ENCODE results near the gene RBBP7. TPM values are rescaled to one million over a fixed set of nuclear protein-coding genes. Genes with fewer than 3 reads are reported as not detected.

The RBBP7 gene
- total RNA-seq, 5 donors from 2014 or later (not counting 1 experiment from before 2014, with no cell fraction given), result 72.6 to 111 (median 90.3) TPM

- DNase-seq, result peak in 34 of 35 experiments; percentile 36 to 78 (median 60)
- Histone ChIP-seq H3K4me1 (ENCODE audit: control insufficient read depth in 1 of 2, extremely low read depth in 1 of 2, insufficient read depth in 2 of 2, low read length in 2 of 2) (peaks cover 2 to 11% of the 10 kb centered on the region in 2 experiments), H3K27ac (ENCODE audit: low read length) (peak overlapping the region; percentile 60), H3K36me3 (ENCODE audit: control insufficient read depth in 2 of 2, extremely low read depth in 1 of 2, insufficient read depth in 1 of 2, low read length in 1 of 2) (no peaks in the 10 kb centered on the region), H3K4me3 (ENCODE audit: control insufficient read depth in 1 of 2, extremely low read depth in 1 of 2, low read length in 1 of 2) (peak overlapping the region; percentile 43 to 71), H3K27me3 (replicated peaks in 1 of 2; ENCODE audit: control insufficient read depth in 2 of 2, extremely low read depth in 1 of 2, insufficient read depth in 2 of 2, low read length in 1 of 2) (no peaks in the 10 kb centered on the region), H3K9me3 (no peaks in the 10 kb centered on the region)
- CTCF ChIA-PET, result interaction anchor here (0.5 to 3.3 kb wide), 18 partner anchors 8 to 1795 kb away, joined by 3 to 22 read pairs (median 4); no protein-coding TSS in a partner anchor
- Mint-ChIP-seq H3K27me3 (peaks cover 0 to 31% of the 10 kb centered on the region in 2 donors), H3K27ac (peak overlapping the region; percentile 15 to 75), H3K4me1 (peaks cover 7 to 12% (median 9%) of the 10 kb centered on the region in 3 donors), H3K36me3 (no peaks in the 10 kb centered on the region), H3K4me3 (peak overlapping the region; percentile 73 to 75 (median 74)), H3K9me3 (no peaks in the 10 kb centered on the region)
- POLR2A ChIA-PET, result no interaction called here
- ATAC-seq (replicated peaks in 1 of 4), result peak; percentile 75 to 83 (median 80)
- 2% methylated on average over 7 of the region's 27 CpGs for WGBS (ENCODE audit: insufficient coverage)
Measured at GRCh38 chrX:16882702-16883486, 12.7 kb upstream of the RBBP7 start.

- POLR2A ChIA-PET, result interaction anchor here in 1 of 2 donors (0.5 kb wide), 1 partner anchor 53 kb away, joined by 3 read pairs; no protein-coding TSS in a partner anchor
- Mint-ChIP-seq H3K36me3 (no peaks in the 10 kb centered on the region), H3K27me3 (peaks cover 0 to 37% of the 10 kb centered on the region in 2 donors), H3K27ac (no peak overlapping the region), H3K4me3 (peak overlapping the region; percentile 73 to 75 (median 74)), H3K4me1 (peaks cover 7 to 12% (median 9%) of the 10 kb centered on the region in 3 donors), H3K9me3 (no peaks in the 10 kb centered on the region)
- 28% methylated on average over 4 of the region's 7 CpGs for WGBS (ENCODE audit: insufficient coverage)
- DNase-seq (peak in 2 of 35 experiments; percentile 5 to 19), ATAC-seq (replicated peaks in 1 of 4) (peak in 3 of 4 experiments; percentile 26 to 36 (median 27))
- CTCF ChIA-PET, result interaction anchor here (0.5 to 3.3 kb wide), 12 partner anchors 8 to 1708 kb away, joined by 3 to 22 read pairs (median 4); no protein-coding TSS in a partner anchor
- H3K4me3 ChIP-seq (ENCODE audit: control insufficient read depth in 1 of 2, extremely low read depth in 1 of 2, low read length in 1 of 2), result peak overlapping the region in 1 of 2 donors; percentile 43
- H3K27me3 ChIP-seq (replicated peaks in 1 of 2; ENCODE audit: control insufficient read depth in 2 of 2, extremely low read depth in 1 of 2, insufficient read depth in 2 of 2, low read length in 1 of 2), result no peaks in the 10 kb centered on the region
- H3K4me1 ChIP-seq (ENCODE audit: control insufficient read depth in 1 of 2, extremely low read depth in 1 of 2, insufficient read depth in 2 of 2, low read length in 2 of 2), result peaks cover 2 to 11% of the 10 kb centered on the region in 2 experiments
- no peaks in the 10 kb centered on the region for H3K36me3 ChIP-seq (ENCODE audit: control insufficient read depth in 2 of 2, extremely low read depth in 1 of 2, insufficient read depth in 1 of 2, low read length in 1 of 2)
- no peaks in the 10 kb centered on the region for H3K9me3 ChIP-seq
- no peak overlapping the region for H3K27ac ChIP-seq (ENCODE audit: low read length)
Measured at GRCh38 chrX:16882169-16882568, 12.0 kb upstream of the RBBP7 start.

GRCh38 chrX:16876696-16877095, 6.5 kb upstream of the RBBP7 start:
- Mint-ChIP-seq H3K9me3 (no peaks in the 10 kb centered on the region), H3K27ac (no peak overlapping the region), H3K4me1 (peaks cover 0 to 1% (median 1%) of the 10 kb centered on the region in 3 donors), H3K4me3 (no peak overlapping the region), H3K36me3 (no peaks in the 10 kb centered on the region), H3K27me3 (peaks cover 5 to 40% of the 10 kb centered on the region in 2 donors)
- ATAC-seq (replicated peaks in 1 of 4) (no peak), DNase-seq (no peak)
- Histone ChIP-seq H3K27me3 (replicated peaks in 1 of 2; ENCODE audit: control insufficient read depth in 2 of 2, extremely low read depth in 1 of 2, insufficient read depth in 2 of 2, low read length in 1 of 2) (no peaks in the 10 kb centered on the region), H3K27ac (ENCODE audit: low read length) (no peak overlapping the region), H3K36me3 (ENCODE audit: control insufficient read depth in 2 of 2, extremely low read depth in 1 of 2, insufficient read depth in 1 of 2, low read length in 1 of 2) (no peaks in the 10 kb centered on the region), H3K4me1 (ENCODE audit: control insufficient read depth in 1 of 2, extremely low read depth in 1 of 2, insufficient read depth in 2 of 2, low read length in 2 of 2) (peaks cover 0 to under 1% of the 10 kb centered on the region in 2 experiments), H3K9me3 (no peaks in the 10 kb centered on the region), H3K4me3 (ENCODE audit: control insufficient read depth in 1 of 2, extremely low read depth in 1 of 2, low read length in 1 of 2) (no peak overlapping the region)
- ChIA-PET POLR2A (no interaction called here), CTCF (no interaction called here)
- WGBS (ENCODE audit: insufficient coverage), result no CpG with 5 or more reads among the region's 1 CpG

- ChIA-PET POLR2A (interaction anchor here in 1 of 2 donors (0.7 kb wide), 1 partner anchor 1123 kb away, joined by 3 read pairs; no protein-coding TSS in a partner anchor), CTCF (interaction anchor here (0.6 to 1.8 kb wide), 2 partner anchors 8 to 9 kb away, joined by 3 to 8 read pairs; no protein-coding TSS in a partner anchor)
- Mint-ChIP-seq H3K9me3 (no peaks in the 10 kb centered on the region), H3K4me3 (no peak overlapping the region), H3K4me1 (peaks cover 6 to 12% (median 10%) of the 10 kb centered on the region in 3 donors), H3K36me3 (no peaks in the 10 kb centered on the region), H3K27ac (no peak overlapping the region), H3K27me3 (peaks cover 5 to 40% of the 10 kb centered on the region in 2 donors)
- ATAC-seq (replicated peaks in 1 of 4) (no peak), DNase-seq (no peak)
- no peak overlapping the region for H3K27ac ChIP-seq (ENCODE audit: low read length)
- WGBS (ENCODE audit: insufficient coverage), result no CpG with 5 or more reads among the region's 5 CpGs
- H3K27me3 ChIP-seq (replicated peaks in 1 of 2; ENCODE audit: control insufficient read depth in 2 of 2, extremely low read depth in 1 of 2, insufficient read depth in 2 of 2, low read length in 1 of 2), result no peaks in the 10 kb centered on the region
- H3K9me3 ChIP-seq, result no peaks in the 10 kb centered on the region
- no peaks in the 10 kb centered on the region for H3K36me3 ChIP-seq (ENCODE audit: control insufficient read depth in 2 of 2, extremely low read depth in 1 of 2, insufficient read depth in 1 of 2, low read length in 1 of 2)
- H3K4me1 ChIP-seq (ENCODE audit: control insufficient read depth in 1 of 2, extremely low read depth in 1 of 2, insufficient read depth in 2 of 2, low read length in 2 of 2), result peaks cover 0 to 11% of the 10 kb centered on the region in 2 experiments
- no peak overlapping the region for H3K4me3 ChIP-seq (ENCODE audit: control insufficient read depth in 1 of 2, extremely low read depth in 1 of 2, low read length in 1 of 2)
Measured at GRCh38 chrX:16874458-16875095, 4.4 kb upstream of the RBBP7 start.

GRCh38 chrX:16873106-16873505, 2.9 kb upstream of the RBBP7 start:
- Histone ChIP-seq H3K4me1 (ENCODE audit: control insufficient read depth in 1 of 2, extremely low read depth in 1 of 2, insufficient read depth in 2 of 2, low read length in 2 of 2) (peaks cover 8 to 14% of the 10 kb centered on the region in 2 experiments), H3K27ac (ENCODE audit: low read length) (no peak overlapping the region), H3K36me3 (ENCODE audit: control insufficient read depth in 2 of 2, extremely low read depth in 1 of 2, insufficient read depth in 1 of 2, low read length in 1 of 2) (no peaks in the 10 kb centered on the region), H3K27me3 (replicated peaks in 1 of 2; ENCODE audit: control insufficient read depth in 2 of 2, extremely low read depth in 1 of 2, insufficient read depth in 2 of 2, low read length in 1 of 2) (no peaks in the 10 kb centered on the region), H3K9me3 (no peaks in the 10 kb centered on the region), H3K4me3 (ENCODE audit: control insufficient read depth in 1 of 2, extremely low read depth in 1 of 2, low read length in 1 of 2) (no peak overlapping the region)
- Mint-ChIP-seq H3K36me3 (peaks cover 3% of the 10 kb centered on the region), H3K4me3 (peak overlapping the region in 2 of 3 donors; percentile 17 to 25), H3K27ac (no peak overlapping the region), H3K27me3 (peaks cover 5 to 29% of the 10 kb centered on the region in 2 donors), H3K9me3 (no peaks in the 10 kb centered on the region), H3K4me1 (peaks cover 18 to 24% (median 22%) of the 10 kb centered on the region in 3 donors)
- WGBS (ENCODE audit: insufficient coverage), result 80% methylated on average over 1 of the region's 8 CpGs
- no peak for ATAC-seq (replicated peaks in 1 of 4)
- no peak for DNase-seq
- ChIA-PET CTCF (interaction anchor here in 1 of 2 donors (1.8 kb wide), 1 partner anchor 10 kb away, joined by 8 read pairs; no protein-coding TSS in a partner anchor), POLR2A (no interaction called here)
